ENCODE measurements around the gene ZBTB8OS.
A peak's percentile ranks its signal among the peaks of the same experiment; 100 is the strongest.

ZBTB8OS gene

GRCh38 chr1:32623775-32624174, 26.6 kb downstream of the ZBTB8OS start:
- POLR2A ChIA-PET, result interaction anchor here (2.1 kb wide), 1 partner anchor 11 kb away, joined by 6 read pairs; no protein-coding TSS in a partner anchor
- TF ChIP-seq ARNT (IDR thresholded peaks at IDR 0.05) (no peak), NFRKB (IDR thresholded peaks at IDR 0.05) (no peak), CTBP1 (IDR thresholded peaks at IDR 0.05; ENCODE audit: borderline replicate concordance) (no peak), BHLHE40 (IDR thresholded peaks at IDR 0.05; ENCODE audit: borderline replicate concordance) (no peak), PKNOX1 (IDR thresholded peaks at IDR 0.05) (no peak), LEF1 (IDR thresholded peaks at IDR 0.05; ENCODE audit: borderline replicate concordance) (no peak), HDGF (IDR thresholded peaks at IDR 0.05; ENCODE audit: borderline replicate concordance) (no peak), SP1 (IDR thresholded peaks at IDR 0.05) (no peak), TARDBP (IDR thresholded peaks at IDR 0.05) (no peak), FOXA1 (IDR thresholded peaks at IDR 0.05) (no peak), SUZ12 (IDR thresholded peaks at IDR 0.05) (no peak)
- CTCF ChIA-PET, result no interaction called here
- no peak for DNase-seq (ENCODE audit: extremely low spot score)

DNA sequence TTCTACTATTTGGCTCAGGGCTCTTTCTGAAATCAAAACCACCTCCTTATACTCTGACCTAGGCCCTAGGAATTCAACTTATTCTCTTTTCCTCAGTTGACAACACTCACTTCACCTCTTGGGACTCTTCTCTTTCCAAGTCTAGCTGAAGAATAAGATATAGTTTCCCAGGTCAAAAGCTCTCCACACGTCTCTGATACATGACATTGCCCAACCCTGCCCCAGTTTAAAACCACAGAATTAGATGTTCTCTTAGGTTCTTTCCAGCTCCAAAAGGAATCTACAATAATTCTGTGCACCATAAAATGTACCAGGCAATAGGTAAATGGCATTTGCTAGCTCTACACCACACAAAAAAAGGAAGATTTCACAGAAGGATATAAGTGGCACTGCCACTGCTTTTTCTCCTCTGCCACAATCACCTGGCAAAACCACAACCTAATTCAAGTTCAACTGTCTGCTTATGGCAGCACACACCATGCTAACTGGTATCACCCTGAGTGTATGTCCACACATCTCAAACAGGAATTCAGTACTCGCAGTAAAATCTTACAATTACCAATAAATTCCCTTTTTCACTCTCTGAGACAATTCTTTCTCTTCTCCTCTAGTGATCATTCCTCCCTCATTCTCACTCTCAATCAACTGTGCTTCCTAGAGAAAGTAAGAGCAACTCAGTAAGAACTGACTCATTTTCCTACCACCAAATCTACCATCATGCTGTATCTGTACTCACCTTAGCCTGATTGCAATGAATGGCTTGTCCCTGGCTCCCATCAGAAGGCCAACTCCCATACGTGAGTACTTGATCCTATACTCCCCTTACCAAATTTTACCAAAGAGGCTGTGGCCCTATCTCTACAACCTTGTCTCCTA, 27.3 kb downstream of the ZBTB8OS start:
- no peak for TF ChIP-seq PKNOX1 (IDR thresholded peaks at IDR 0.05)
- no peak for TF ChIP-seq SP1 (IDR thresholded peaks at IDR 0.05)
- TF ChIP-seq FOXM1 (IDR thresholded peaks at IDR 0.05; ENCODE audit: borderline replicate concordance), result no peak
- TF ChIP-seq NFRKB (IDR thresholded peaks at IDR 0.05), result no peak
- no peak for TF ChIP-seq FOXA1 (IDR thresholded peaks at IDR 0.05)
- TF ChIP-seq SUZ12 (IDR thresholded peaks at IDR 0.05), result no peak
- no peak for TF ChIP-seq HDGF (IDR thresholded peaks at IDR 0.05; ENCODE audit: borderline replicate concordance)
- no peak for TF ChIP-seq LEF1 (IDR thresholded peaks at IDR 0.05; ENCODE audit: borderline replicate concordance)
- no peak for TF ChIP-seq ELF4 (IDR thresholded peaks at IDR 0.05)
- no peak for TF ChIP-seq CTBP1 (IDR thresholded peaks at IDR 0.05; ENCODE audit: borderline replicate concordance)
- TF ChIP-seq ZNF384 (IDR thresholded peaks at IDR 0.05), result no peak
- no peak for TF ChIP-seq L3MBTL2 (conservative IDR thresholded peaks at IDR 0.05)
- TF ChIP-seq FOXK2 (IDR thresholded peaks at IDR 0.05), result no peak
- TF ChIP-seq TARDBP (IDR thresholded peaks at IDR 0.05), result no peak
- no peak for TF ChIP-seq ARNT (IDR thresholded peaks at IDR 0.05)
- POLR2A ChIA-PET, result interaction anchor here (1.0 kb wide), 1 partner anchor 11 kb away, joined by 3 read pairs; no protein-coding TSS in a partner anchor
- no peak for DNase-seq (ENCODE audit: extremely low spot score)
- CTCF ChIA-PET, result interaction anchor here (0.9 kb wide), 1 partner anchor 101 kb away, joined by 3 read pairs; no protein-coding TSS in a partner anchor

- DNase-seq (ENCODE audit: extremely low spot score), result no peak
- ChIA-PET POLR2A (interaction anchor here (1.0 kb wide), 1 partner anchor 10 kb away, joined by 3 read pairs; no protein-coding TSS in a partner anchor), CTCF (interaction anchor here (0.9 kb wide), 1 partner anchor 100 kb away, joined by 3 read pairs; no protein-coding TSS in a partner anchor)
- TF ChIP-seq ZNF384 (IDR thresholded peaks at IDR 0.05) (no peak), ELF4 (IDR thresholded peaks at IDR 0.05) (no peak)
Measured at GRCh38 chr1:32622205-32622604, 28.1 kb downstream of the ZBTB8OS start.

GRCh38 chr1:32619701-32620485, 30.5 kb downstream of the ZBTB8OS start:
- ChIA-PET POLR2A (interaction anchor here (1.7 kb wide), 1 partner anchor 8 kb away, joined by 6 read pairs; no protein-coding TSS in a partner anchor), CTCF (interaction anchor here (0.6 to 0.7 kb wide), 2 partner anchors 25 to 92 kb away, joined by 3 read pairs; no protein-coding TSS in a partner anchor)
- DNase-seq (ENCODE audit: extremely low spot score), result no peak
- TF ChIP-seq TARDBP (IDR thresholded peaks at IDR 0.05) (no peak), CTBP1 (IDR thresholded peaks at IDR 0.05; ENCODE audit: borderline replicate concordance) (no peak), ELF4 (IDR thresholded peaks at IDR 0.05) (no peak), SP1 (IDR thresholded peaks at IDR 0.05) (no peak), BHLHE40 (IDR thresholded peaks at IDR 0.05; ENCODE audit: borderline replicate concordance) (no peak)

DNA sequence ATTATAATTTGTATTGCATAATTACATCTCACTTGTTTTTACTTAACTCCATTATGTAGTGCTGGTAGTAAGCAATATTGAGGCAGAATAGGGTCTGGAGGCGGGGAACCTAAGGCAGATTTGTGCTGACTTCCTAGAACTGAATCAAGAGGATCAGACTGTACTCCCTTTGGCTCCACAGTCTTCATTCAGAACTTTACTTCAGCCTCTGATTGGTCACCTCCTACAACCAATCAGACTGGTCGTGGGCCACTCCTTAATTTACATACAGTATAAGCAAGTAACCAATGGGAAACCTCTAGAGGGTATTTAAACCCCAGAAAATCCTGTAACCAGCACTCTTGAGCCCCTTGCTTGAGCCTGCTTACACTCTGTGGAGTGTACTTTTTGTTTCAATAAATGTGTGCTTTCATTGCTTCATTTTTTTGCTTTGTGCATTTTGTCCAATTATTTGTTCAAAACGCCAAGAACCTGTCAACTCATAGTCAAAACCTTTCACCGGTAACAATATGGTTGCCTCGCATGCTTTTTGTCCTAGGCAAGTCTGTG, 31.6 kb downstream of the ZBTB8OS start:
- CTCF ChIA-PET, result no interaction called here
- DNase-seq (ENCODE audit: extremely low spot score), result peak; percentile 36

More for the DNA sequence above, 31.6 kb downstream of the ZBTB8OS start:
- TF ChIP-seq NFRKB (IDR thresholded peaks at IDR 0.05) (no peak), FOXM1 (IDR thresholded peaks at IDR 0.05; ENCODE audit: borderline replicate concordance) (no peak), FOXK2 (IDR thresholded peaks at IDR 0.05) (no peak), PKNOX1 (IDR thresholded peaks at IDR 0.05) (no peak), HDGF (IDR thresholded peaks at IDR 0.05; ENCODE audit: borderline replicate concordance) (no peak)
- POLR2A ChIA-PET, result no interaction called here

Measured in HEK293T (cell line).